GM10847 (cell line): Measurements from ENCODE around the gene C1orf167.

Source experiments
- POLR2A ChIP-seq: IDR thresholded peaks from 2 replicates; pipeline ENCODE4 v1.6.1; 2011; ENCODE audit not compliant: insufficient read length; ENCODE audit errors: extremely low read depth

C1orf167 gene

DNA sequence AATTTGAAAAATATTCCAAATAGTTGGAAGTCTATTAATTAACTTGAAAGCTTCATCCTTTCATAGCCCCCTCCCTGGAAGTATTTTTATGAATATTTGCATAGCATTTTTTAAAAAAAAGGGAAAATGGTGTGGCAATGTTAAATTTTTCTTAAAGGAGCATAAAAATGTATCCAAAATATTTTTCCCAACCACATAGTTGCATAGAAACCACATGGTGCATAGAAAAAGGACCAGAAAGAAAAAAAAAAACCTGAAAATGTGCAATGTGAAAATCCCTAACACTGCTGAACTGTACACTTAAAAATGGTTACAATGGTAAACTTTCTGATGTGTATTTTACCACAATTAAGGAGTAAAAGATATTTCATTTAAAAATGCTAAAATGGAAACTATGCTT is 8.0 kb downstream of the C1orf167 start:
- TF ChIP-seq POLR2A: no peak

DNA sequence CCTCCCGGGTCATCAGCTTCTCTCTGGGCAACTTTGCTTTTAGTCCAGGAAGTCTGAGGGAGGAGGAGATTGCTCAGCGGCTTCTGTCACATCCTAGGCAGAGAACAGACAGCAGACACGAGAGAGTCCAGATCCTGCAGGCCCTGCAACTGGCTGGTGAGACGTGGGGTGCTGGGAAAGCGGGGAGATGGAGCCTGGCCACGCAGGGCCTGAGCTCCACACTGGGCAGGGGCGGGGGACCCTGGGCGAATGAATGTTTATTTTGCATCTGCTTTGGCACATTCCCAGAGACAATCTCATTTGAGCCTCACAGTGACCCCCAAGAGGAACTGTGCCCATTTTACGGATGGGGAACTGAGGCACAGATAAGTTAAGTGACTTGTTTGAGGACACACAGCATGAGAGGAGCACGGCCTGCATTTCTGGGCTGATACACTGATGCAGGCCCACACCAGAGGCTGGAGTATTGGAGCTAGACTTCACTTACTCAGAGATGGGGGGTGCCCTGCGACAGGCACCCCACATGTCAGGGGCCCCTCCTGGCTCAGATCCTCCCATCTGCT is 9.6 kb downstream of the C1orf167 start:
- no peak for TF ChIP-seq POLR2A

DNA sequence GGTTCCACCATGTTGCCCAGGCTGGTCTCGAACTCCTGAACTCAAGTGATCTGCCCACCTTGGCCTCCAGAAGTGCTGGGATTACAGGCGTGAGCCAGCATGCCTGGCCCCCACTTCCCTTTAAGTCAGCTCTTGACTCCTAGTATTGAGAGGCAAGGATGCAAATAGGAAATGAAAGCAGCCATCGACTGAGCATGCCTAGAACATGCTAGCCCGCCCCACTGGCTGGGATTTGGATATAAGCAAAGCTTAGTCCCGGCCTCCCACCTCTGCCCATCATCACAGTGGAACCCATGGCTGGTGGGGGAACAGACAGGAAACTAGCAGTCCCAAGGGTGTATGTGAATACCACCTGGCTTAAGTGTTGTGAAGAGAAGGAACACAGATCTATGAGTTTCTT is 10.5 kb downstream of the C1orf167 start:
- no peak for TF ChIP-seq POLR2A

DNA sequence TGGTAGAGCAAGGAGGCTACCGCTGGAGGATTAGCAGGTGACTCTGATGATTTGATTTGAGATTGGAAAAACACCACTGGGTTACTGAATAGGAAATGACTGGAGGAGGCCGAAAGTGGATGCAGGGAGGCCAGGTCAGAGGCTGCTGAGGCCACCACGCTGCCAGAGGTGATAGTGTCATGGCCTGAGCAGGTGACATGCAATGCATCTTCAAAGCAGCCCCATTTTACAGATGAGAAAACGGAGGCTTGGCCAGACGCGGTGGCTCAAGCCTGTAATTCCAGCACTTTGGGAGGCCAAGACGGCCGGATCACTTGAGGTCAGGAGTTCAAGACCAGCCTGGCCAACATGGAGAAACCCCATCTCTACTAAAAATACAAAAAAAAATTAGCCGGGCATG is 12.8 kb downstream of the C1orf167 start:
- no peak for TF ChIP-seq POLR2A

DNA sequence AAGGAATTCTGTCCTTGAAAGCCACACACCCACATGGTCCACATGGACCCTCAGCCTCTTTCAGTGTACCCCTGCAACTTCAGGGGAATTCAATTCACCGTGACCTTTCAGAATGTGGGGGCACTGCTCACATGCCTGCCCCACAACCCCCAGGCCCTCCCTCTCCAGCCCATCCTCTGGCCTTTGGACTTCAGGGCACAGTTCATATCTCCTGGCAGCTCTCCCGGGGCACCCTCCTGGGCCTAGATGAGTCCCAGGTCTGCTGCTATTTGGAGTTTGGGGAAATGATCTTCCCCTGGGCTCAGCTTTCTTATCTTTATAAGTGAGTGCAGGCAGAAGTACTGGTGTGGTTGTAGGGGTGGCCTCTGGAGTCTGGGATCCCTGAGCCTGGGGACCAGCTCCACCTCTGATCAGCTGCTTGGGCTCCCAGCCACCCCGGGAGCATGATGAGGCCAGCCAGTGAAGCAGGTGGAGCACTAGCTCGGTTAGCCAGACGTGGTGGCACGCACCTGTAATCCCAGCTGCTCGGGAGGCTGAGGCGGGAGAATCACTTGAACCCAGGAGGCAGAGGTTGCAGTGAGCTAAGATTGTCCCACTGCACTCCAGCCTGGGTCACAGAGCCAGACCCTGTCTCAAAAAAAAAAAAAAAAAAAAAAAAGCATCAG is 15.8 kb downstream of the C1orf167 start:
- no peak for TF ChIP-seq POLR2A

DNA sequence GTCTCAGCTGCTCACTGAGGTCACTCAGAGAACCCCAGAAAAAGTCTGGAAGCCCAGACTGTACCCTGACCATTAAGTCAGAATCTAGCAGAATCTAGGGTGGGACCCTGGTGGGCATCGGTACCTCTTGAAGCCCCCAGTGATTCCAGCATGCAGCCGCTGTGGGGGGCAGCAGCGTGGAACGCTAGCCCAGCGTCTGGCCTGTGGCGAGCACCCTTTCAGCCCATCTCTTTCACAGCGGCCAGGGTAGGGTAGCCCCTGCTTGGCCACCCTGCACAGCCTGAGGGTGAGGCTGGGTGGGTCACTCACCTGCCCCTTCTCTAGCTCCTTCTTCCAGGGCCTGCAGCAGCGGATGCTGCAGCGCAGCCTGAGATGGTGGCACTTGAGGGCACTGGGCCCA is 16.3 kb downstream of the C1orf167 start:
- TF ChIP-seq POLR2A: no peak

DNA sequence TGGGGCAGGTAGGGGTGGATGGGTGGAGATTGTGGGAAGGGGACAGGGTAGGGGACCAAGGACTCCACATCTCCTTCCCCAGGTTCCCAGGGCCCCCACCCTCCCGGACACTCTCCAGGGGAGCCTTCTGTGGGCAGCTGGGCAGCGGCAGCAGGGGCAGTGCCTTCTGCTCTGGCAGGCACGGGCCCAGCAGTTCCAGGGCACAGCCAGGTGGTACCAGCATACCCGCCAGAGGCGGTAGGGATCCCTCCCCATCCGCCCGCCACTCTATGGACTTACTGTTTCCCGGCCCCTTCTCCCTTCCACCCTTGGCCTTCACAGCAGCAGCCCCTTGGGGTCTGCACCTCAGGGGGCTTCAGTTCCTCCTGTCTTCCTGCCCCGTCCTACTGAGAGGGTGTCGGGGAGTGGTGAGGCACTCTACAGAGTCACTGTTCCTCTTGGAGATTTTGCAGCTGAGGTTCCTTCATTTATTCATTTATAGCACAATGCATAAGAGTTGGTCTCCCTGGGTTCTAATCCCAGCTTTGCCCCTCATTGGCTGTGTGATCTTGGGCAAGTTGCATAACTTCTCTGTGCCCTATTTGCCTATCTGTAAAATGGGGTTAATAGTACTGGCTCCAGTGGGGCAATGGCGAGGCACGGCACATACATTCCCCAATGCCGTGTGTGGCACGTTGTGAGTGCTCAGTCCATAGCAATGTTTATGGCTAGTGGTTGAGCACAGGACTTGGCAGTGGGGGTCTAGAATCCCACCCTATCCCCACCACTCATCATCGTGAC is 17.0 kb downstream of the C1orf167 start:
- TF ChIP-seq POLR2A: no peak

DNA sequence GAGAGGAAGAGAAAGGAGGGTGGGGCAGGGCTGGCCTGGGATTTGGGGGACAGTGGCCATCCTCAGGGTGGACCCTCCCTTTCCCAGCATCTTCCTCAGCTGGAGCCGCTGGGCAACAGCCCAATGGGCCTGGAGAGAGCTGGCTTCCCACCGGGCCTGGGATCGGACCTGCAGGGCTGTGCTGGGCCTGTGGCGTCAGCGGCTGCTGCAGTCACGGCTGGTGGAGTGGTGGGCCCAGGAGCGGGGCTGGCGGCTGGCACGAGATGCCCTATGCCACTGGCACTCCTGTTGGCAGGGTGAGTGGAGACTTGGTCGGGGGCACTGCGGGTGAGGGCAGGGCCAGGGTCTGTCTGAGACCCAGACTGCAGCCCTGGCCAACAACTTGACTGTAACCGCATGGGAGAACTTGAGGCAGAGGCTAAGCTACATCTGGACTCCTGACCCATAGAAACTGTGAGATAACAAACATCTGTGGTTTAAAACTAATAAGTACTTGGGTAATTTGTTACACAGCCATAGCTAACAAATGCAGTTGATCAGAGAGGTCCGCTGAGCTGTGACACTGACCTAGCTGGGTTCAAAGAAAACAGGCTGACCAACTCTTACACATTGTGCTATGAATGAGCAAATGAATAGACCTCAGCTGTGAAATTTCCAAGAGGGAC is 17.9 kb downstream of the C1orf167 start:
- no peak for TF ChIP-seq POLR2A

DNA sequence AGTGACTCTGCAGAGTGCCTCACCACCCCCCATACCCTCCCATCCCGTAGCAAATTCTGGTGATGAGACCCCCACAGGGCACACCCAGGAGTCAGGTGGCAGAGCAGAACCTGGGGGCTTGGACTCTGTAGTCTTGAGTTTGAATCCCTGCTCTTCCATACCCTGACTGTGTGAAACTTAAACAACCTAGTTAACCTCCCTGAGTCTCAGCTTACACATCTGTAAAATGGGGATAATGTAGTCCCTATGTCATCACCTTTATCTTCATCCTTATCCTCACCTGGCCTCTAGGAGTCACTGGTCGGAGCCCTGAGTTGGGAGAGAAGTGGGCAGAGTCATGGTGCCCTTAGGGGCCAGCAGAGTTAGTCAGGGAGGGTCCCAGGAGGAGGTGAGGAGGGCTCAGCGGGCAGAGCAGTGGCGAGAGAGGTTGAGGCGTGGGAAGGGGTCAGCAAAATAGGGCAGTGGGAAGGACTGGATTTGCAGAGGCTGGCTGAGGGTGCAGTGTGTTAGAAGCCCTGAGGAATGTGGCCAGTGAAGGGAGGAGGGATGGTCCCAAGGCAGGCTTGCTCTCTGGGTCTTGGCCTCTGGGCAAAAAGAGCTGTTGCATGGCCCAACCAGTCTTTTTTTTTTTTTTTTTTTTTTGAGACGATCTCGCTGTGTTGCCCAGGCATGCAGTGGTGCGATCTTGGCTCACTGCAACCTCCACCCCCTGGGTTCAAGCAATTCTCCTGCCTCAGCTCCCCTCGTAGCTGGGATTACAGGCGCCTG is 18.6 kb downstream of the C1orf167 start:
- no peak for TF ChIP-seq POLR2A

DNA sequence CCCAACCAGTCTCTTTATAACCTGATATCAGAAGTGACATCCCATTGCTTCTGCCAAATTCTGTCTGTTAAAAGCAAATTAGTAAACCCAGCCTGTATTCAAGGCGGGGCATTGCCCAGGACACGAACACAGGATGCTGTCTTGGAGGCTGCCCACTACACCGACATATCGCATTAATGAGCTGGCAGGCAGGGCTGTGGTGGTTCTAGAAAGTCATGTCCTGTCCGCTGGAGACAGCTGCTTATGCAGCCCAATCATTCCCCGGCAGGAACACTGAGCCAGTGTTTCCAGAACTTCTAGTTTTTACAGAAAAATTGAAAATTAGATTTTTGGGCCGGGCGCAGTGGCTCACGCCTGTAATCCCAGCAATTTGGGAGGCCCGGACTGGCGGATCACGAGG is 19.3 kb downstream of the C1orf167 start:
- TF ChIP-seq POLR2A: no peak

DNA sequence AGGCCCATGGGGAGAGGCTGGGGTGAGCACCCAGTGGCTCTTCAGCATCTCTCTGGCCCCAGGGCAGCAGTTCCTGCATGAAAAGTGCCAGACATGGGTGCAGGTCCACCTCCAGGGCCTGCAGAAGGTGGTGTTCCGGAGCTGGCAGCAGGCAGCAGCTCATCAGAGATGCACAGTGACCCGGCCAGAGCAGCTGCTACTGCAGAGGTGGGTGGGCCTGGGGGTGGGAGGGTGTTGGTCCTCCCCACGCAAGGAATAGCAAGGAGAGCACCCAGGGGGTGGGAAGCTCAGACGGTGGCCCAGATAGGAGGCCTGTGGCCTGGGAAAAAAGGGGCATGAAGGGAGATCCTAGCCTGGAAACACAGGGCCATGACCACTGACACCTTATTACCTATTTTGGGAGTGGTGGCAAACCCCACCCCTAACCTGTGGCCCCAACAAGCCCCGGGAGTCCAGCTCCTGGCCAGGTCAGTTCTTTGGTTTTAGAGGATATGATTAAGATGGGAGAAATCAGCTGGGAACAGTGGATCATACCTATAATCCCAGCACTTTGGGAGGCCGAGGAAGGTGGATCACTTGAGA is 20.2 kb downstream of the C1orf167 start:
- TF ChIP-seq POLR2A: no peak

DNA sequence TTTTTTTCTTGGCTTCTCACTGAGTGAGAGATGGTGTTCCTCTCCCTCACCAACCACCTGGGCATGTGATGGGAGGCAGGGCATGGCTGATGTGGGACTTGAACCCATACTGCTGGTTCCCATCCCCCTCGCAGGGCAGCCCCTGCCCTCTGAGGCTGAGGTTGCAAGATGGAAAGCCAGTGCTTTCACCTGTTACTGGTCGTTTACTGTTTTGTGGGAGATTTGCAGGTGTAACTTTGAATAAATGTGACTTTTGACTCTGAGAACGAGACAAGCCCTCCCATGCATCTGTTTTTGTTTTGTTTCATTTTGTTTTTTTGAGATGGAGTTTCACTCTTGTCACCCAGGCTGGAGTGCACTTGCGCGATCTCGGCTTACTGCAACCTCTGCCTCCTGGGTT is 21.6 kb downstream of the C1orf167 start:
- no peak for TF ChIP-seq POLR2A

DNA sequence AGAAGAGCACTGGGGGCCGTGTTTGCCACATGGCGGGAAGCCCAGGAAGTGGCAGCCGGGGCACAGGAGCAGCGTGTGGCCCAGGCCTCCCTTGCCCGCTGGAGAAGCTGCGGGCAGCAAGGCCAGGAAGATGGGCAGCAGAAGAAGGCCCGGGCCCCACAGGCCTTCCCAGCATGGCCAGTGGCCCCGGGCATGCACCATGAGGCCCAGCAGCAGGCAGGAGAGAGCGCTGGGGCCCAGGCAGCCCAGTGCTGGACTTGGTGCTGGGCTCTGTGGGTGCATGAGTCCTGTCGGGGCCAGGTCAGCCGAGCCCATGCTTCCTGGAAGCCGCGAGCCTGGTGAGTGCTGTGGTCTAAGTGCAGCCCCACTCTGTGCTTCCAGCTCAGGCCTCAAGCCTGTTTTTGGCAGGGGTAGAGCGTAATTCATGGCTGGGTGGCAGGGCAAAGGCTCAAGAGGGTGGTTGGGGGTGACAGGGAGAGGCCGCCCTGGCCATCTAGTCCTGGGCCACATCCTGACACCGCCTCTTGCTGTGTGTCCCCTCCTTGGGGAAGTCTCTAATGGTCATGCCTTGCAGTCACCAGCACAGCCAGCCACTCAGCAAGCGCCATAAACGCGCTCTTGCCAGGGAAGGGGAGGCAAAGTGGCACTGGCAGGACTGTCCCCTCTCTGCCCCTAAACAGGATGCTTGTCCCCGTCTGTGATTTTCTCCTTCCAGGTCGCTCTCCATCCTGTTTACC is 22.4 kb downstream of the C1orf167 start:
- no peak for TF ChIP-seq POLR2A

DNA sequence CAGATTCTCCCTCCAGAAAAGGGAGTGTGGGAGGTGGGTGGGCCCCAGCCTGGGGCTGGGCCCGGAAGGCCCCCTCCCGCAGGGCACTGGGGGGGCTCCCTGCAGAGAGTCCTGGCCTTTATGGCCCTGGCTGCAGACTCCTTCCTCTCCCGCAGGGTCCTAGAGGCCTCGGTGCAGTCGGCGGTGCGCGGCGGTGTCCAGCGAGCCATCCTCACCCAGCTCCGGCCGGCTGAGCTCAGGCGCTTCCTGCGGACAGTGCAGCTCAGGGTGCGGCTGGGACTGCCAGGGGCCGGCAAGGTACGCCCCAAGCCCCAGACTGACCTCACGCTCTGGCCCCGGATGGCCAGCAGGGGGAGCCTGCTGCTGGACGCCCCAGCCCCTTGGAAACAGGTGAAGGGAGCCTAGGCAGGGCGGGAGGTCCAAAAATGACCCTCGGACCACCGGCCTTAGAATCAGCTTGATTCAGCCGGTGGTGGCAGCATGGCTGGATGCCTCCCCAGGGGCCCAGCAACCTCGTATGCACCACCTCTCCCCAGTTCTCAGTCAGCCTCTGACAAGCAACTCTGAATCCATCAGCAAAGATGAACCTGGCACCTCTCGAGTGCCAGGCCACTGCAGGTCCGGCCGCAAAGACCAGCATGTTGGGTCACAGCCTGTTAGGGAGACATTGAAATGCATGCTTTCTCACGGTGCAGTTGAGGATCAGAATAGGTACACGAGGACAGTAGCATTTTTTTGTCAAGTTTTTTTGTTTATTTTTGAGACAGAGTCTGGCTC is 23.2 kb downstream of the C1orf167 start:
- TF ChIP-seq POLR2A: no peak

DNA sequence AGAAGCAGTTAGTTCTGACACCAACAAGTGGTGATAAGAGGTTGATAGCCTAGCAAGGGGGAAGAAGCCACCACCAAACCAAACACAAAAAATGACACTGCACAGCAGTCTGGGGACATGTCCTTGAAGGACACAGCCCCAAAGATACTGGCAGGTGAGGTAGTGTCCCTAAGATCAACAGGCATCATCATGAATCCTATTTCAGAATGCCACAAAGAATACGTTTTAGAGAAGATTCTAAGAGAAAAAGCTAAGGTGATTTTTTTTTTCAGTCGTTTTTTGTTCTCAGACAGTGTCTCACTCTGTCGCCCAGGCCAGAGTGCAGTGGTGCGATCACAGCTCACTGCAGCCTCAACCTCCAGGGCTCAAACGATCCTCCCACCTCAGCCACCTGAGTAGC is 24.2 kb downstream of the C1orf167 start:
- TF ChIP-seq POLR2A: no peak
